ENCODE measurements around the gene ZC3H10. TPM values are rescaled to one million over a fixed set of nuclear protein-coding genes. Genes with fewer than 3 reads are reported as not detected.

Gene ZC3H10
- total and polyA plus RNA-seq, 2 experiments from 2014 or later: 2.7 to 3.0 TPM

- TF ChIP-seq EZH2phosphoT487 (IDR thresholded peaks at IDR 0.05; ENCODE audit: insufficient read depth, low read depth) (no peak), EZH2 (IDR thresholded peaks at IDR 0.05; ENCODE audit: insufficient read depth, poor library complexity, severe bottlenecking) (no peak)
- Histone ChIP-seq H3K4me2 (ENCODE audit: unreplicated experiment) (no peak overlapping the region), H3K9me2 (ENCODE audit: insufficient read depth) (no peaks in the 10 kb centered on the region), H3K36me3 (ENCODE audit: low read depth) (peaks cover 42% of the 10 kb centered on the region), H3F3A (ENCODE audit: insufficient read depth) (peaks cover 9% of the 10 kb centered on the region; the same call in 1 of the 2 replicates), H4K20me1 (ENCODE audit: insufficient read depth) (no peaks in the 10 kb centered on the region), H3K27ac (no peak overlapping the region), H3K4me1 (ENCODE audit: insufficient read depth) (no peaks in the 10 kb centered on the region), H2AFZ (no peak overlapping the region), H3K79me2 (ENCODE audit: insufficient read depth) (0 out of 2 replicates have a peak, but pooled peaks cover 4% of the 10 kb centered on the region), H3K9ac (no peak overlapping the region), H3K9me3 (ENCODE audit: low read depth) (no peaks in the 10 kb centered on the region), H3K27me3 (replicated peaks; ENCODE audit: insufficient read depth) (no peaks in the 10 kb centered on the region), H3K4me3 (no peak overlapping the region)
- 95 to 96% methylated on average over 14 of the region's 14 CpGs for WGBS, 2 experiments (ENCODE audit: low coverage in 1 of 2, low lambda C conversion rate in 2 of 2, missing lambda C conversion rate in 2 of 2)
- in situ Hi-C loops (cut with MboI): no loop called here
- DNase-seq: no peak
These were observed 19.9 kb downstream of the ZC3H10 start for GRCh38 chr12:56137853-56138571.

- WGBS, 2 experiments (ENCODE audit: low coverage in 1 of 2, low lambda C conversion rate in 2 of 2, missing lambda C conversion rate in 2 of 2): 86 to 91% methylated on average over 19 of the region's 19 CpGs
- in situ Hi-C loops (cut with MboI): no loop called here
These were observed 24.1 kb downstream of the ZC3H10 start for GRCh38 chr12:56141946-56142784.

GRCh38 chr12:56143217-56143616 lies 25.2 kb downstream of the ZC3H10 start:
- H3K27me3 ChIP-seq (replicated peaks; ENCODE audit: insufficient read depth): no peaks in the 10 kb centered on the region
- H2AFZ ChIP-seq: no peak overlapping the region
- H3F3A ChIP-seq (ENCODE audit: insufficient read depth): peaks cover 28% of the 10 kb centered on the region; the same call in 1 of the 2 replicates
- H3K4me1 ChIP-seq (ENCODE audit: insufficient read depth): no peaks in the 10 kb centered on the region
- no peak overlapping the region for H3K4me3 ChIP-seq
- peaks cover 43% of the 10 kb centered on the region; the same call in 1 of the 2 replicates for H3K36me3 ChIP-seq (ENCODE audit: low read depth)
- H3K79me2 ChIP-seq (ENCODE audit: insufficient read depth): no peaks in the 10 kb centered on the region
- TF ChIP-seq EZH2phosphoT487 (IDR thresholded peaks at IDR 0.05; ENCODE audit: insufficient read depth, low read depth) (no peak), EZH2 (IDR thresholded peaks at IDR 0.05; ENCODE audit: insufficient read depth, poor library complexity, severe bottlenecking) (no peak)
- no peaks in the 10 kb centered on the region for H3K9me2 ChIP-seq (ENCODE audit: insufficient read depth)
- no peaks in the 10 kb centered on the region for H3K9me3 ChIP-seq (ENCODE audit: low read depth)
- DNase-seq: no peak
- in situ Hi-C loops (cut with MboI): no loop called here
- H3K27ac ChIP-seq: no peak overlapping the region
- no peak overlapping the region for H3K9ac ChIP-seq
- WGBS, 2 experiments (ENCODE audit: low coverage in 1 of 2, low lambda C conversion rate in 2 of 2, missing lambda C conversion rate in 2 of 2): 68 to 74% methylated on average over 4 of the region's 4 CpGs
- H4K20me1 ChIP-seq (ENCODE audit: insufficient read depth): no peaks in the 10 kb centered on the region
- H3K4me2 ChIP-seq (ENCODE audit: unreplicated experiment): no peak overlapping the region

More at GRCh38 chr12:56141946-56142784, 24.1 kb downstream of the ZC3H10 start:
- H3F3A ChIP-seq (ENCODE audit: insufficient read depth): peaks cover 28% of the 10 kb centered on the region; the same call in 1 of the 2 replicates
- no peak for DNase-seq
- peaks cover 50% of the 10 kb centered on the region; the same call in 1 of the 2 replicates for H3K36me3 ChIP-seq (ENCODE audit: low read depth)
- no peaks in the 10 kb centered on the region for H3K9me2 ChIP-seq (ENCODE audit: insufficient read depth)
- no peak overlapping the region for H3K9ac ChIP-seq
- no peaks in the 10 kb centered on the region for H3K9me3 ChIP-seq (ENCODE audit: low read depth)
- H3K4me3 ChIP-seq: no peak overlapping the region
- no peak overlapping the region for H3K27ac ChIP-seq
- H3K79me2 ChIP-seq (ENCODE audit: insufficient read depth): no peaks in the 10 kb centered on the region
- H3K27me3 ChIP-seq (replicated peaks; ENCODE audit: insufficient read depth): no peaks in the 10 kb centered on the region
- TF ChIP-seq EZH2phosphoT487 (IDR thresholded peaks at IDR 0.05; ENCODE audit: insufficient read depth, low read depth) (no peak), EZH2 (IDR thresholded peaks at IDR 0.05; ENCODE audit: insufficient read depth, poor library complexity, severe bottlenecking) (no peak)
- no peaks in the 10 kb centered on the region for H4K20me1 ChIP-seq (ENCODE audit: insufficient read depth)
- no peak overlapping the region for H3K4me2 ChIP-seq (ENCODE audit: unreplicated experiment)
- no peaks in the 10 kb centered on the region for H3K4me1 ChIP-seq (ENCODE audit: insufficient read depth)
- H2AFZ ChIP-seq: no peak overlapping the region

GRCh38 chr12:56143870-56144269 lies 25.8 kb downstream of the ZC3H10 start:
- no peaks in the 10 kb centered on the region for H3K9me3 ChIP-seq (ENCODE audit: low read depth)
- no peaks in the 10 kb centered on the region for H3K27me3 ChIP-seq (replicated peaks; ENCODE audit: insufficient read depth)
- no peak overlapping the region for H3K4me3 ChIP-seq
- H4K20me1 ChIP-seq (ENCODE audit: insufficient read depth): no peaks in the 10 kb centered on the region
- no peak for TF ChIP-seq EZH2phosphoT487 (IDR thresholded peaks at IDR 0.05; ENCODE audit: insufficient read depth, low read depth)
- no peak for TF ChIP-seq EZH2 (IDR thresholded peaks at IDR 0.05; ENCODE audit: insufficient read depth, poor library complexity, severe bottlenecking)
- H3K27ac ChIP-seq: no peak overlapping the region
- no peaks in the 10 kb centered on the region for H3K9me2 ChIP-seq (ENCODE audit: insufficient read depth)
- H3K4me1 ChIP-seq (ENCODE audit: insufficient read depth): no peaks in the 10 kb centered on the region
- no peaks in the 10 kb centered on the region for H3K79me2 ChIP-seq (ENCODE audit: insufficient read depth)
- WGBS, 2 experiments (ENCODE audit: low coverage in 1 of 2, low lambda C conversion rate in 2 of 2, missing lambda C conversion rate in 2 of 2): 89% methylated on average over 8 of the region's 8 CpGs
- no peak for DNase-seq
- H3K9ac ChIP-seq: no peak overlapping the region
- H2AFZ ChIP-seq: no peak overlapping the region
- H3F3A ChIP-seq (ENCODE audit: insufficient read depth): peaks cover 28% of the 10 kb centered on the region; the same call in 1 of the 2 replicates
- peaks cover 39% of the 10 kb centered on the region; the same call in 1 of the 2 replicates for H3K36me3 ChIP-seq (ENCODE audit: low read depth)
- in situ Hi-C loops (cut with MboI): no loop called here
- no peak overlapping the region for H3K4me2 ChIP-seq (ENCODE audit: unreplicated experiment)

Measured in GM23248 (cell line).